Thyroid gland (tissue), 4 donors: Measurements from ENCODE around the gene NR1H2.

Experiments used
- POLR2A ChIP-seq, 2 donors: fragments of 450-650 bp; IDR thresholded peaks; one replicate each; pipeline ENCODE4 v1.6.1; 2017; ENCODE audit warnings: antibody characterized with exemption in 2 of 2, mild to moderate bottlenecking in 2 of 2, moderate library complexity in 1 of 2
- TF ChIP-seq, protein P1 (sequence below), 6 experiments: fragments of 200-600 bp in 3 of 6; fragments of 450-650 bp in 3 of 6; sonication (generic) in 3 of 6; IDR thresholded peaks; one replicate each; pipeline ENCODE4 v1.5.1; 2016 to 2019; ENCODE audit warnings: antibody characterized with exemption in 6 of 6, mild to moderate bottlenecking in 2 of 6, inconsistent platforms in 1 of 6, moderate library complexity in 1 of 6

DNA sequence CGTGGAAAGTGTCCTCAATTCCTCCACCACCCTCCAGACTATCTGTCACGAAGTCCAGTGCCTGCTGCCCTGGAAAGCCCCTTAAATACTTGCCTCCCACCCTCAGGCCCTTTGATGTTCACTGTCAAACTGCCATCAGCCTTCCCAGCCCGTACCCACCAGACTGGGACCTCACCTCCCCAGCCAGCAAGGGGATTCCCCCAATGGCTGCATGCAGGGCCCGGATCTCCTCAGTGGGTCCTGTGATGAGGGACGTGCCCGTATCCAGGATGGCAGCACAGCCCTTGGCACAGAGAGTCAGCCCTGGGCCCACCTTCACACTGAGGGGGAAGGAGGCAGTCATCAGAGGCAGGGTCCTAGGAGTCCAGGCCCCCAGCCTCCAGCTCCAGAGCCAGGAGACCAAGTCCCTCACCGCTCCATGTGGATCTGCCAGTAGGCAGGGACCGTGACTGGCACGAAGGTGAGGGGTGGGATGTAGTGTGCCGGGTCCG, 16.9 kb upstream of the NR1H2 start:
- TF ChIP-seq, protein P1, sequence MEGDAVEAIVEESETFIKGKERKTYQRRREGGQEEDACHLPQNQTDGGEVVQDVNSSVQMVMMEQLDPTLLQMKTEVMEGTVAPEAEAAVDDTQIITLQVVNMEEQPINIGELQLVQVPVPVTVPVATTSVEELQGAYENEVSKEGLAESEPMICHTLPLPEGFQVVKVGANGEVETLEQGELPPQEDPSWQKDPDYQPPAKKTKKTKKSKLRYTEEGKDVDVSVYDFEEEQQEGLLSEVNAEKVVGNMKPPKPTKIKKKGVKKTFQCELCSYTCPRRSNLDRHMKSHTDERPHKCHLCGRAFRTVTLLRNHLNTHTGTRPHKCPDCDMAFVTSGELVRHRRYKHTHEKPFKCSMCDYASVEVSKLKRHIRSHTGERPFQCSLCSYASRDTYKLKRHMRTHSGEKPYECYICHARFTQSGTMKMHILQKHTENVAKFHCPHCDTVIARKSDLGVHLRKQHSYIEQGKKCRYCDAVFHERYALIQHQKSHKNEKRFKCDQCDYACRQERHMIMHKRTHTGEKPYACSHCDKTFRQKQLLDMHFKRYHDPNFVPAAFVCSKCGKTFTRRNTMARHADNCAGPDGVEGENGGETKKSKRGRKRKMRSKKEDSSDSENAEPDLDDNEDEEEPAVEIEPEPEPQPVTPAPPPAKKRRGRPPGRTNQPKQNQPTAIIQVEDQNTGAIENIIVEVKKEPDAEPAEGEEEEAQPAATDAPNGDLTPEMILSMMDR (IDR thresholded peaks at IDR 0.05): no peak
- TF ChIP-seq POLR2A (IDR thresholded peaks at IDR 0.05): no peak
